GM18870 (cell line): ENCODE measurements around the gene FGF1.
"Not testable (repeated sequence)": the region's sequence is repeated elsewhere in the genome, so short reads cannot be mapped to it uniquely, and the experiment has no call there.

Experiments used
- ATAC-seq: cut with Tn5 transposase; IDR thresholded peaks from one replicate; pipeline ENCODE4 v1.9.1; 2021; ENCODE audit warnings: moderate library complexity; ENCODE audit not compliant: unreplicated experiment

Gene FGF1

DNA sequence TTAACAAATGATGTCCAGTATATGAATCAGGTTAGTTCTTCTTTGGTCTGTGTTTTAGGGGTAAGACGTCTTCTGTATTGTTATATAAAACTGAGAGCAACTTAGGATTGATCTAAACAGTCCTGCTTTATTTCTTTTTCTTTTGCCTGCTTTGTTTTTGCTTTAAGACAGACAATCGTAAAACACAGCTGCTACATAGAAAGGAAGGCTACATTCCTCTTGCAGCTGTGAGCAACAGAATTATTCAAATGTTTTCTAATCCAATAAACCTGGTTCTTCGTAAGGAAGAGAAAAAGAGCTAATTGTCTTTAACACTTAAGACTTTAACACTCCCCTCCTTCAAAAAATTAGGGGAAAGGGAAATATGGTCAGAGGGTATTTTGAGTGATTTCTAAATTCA, 14.6 kb downstream of the FGF1 start:
- ATAC-seq = no peak

DNA sequence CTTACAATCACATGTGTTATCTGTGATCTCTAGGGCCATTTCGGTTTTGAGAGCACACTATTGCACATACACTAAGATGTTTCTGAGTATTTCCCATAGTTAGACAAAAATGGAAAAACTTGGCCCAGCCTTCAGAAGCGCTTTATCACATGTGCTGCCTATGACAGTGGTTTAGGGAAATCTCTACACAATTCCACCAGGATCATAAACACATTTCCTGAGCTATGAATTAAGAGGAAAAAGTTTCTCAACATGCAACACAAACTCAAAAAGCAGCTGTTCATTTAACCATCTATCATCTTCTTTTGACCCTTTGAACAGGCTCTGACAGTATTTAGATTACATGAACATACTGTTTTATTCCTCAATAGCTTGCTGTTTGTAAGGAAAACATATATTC, 15.1 kb downstream of the FGF1 start:
- no peak for ATAC-seq

DNA sequence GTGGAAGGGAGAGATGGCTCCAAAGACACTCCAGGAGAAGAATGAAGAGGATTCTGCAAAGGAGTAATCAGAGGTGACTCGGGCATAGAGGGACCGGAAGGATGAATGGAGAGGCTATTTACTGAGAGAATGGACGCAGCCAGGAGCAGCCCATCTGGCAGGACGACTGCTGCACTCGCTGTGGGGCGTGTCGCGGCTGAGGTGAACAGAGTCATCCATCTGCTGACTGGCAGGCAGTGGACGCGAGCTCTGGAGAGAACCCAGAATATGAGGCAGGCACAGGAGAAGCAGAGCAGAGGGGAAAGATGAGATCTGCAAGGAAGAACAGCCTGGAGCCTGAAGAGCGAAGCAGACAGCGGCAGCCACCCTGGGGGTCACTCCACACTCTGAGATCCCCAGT, 16.4 kb downstream of the FGF1 start:
- no peak for ATAC-seq

DNA sequence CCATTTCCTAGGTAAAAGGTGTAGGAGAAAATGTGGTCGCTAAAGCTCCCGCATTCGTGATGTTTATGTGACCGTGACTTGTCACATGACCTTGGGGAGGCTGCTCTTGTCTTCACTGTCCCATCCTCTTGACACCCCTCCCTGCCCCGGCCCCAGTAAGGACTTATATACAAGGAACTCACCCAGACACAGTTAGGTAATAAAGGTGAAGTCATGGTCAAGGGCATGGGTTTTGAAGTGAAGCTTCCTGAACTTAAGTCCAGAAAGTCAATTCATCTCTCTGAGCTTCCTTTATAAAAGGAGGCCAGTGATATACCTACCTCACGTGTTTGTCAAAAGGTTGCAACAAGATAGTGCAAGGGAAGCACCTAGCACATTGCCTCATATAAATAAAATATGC, 17.6 kb downstream of the FGF1 start:
- ATAC-seq = no peak

DNA sequence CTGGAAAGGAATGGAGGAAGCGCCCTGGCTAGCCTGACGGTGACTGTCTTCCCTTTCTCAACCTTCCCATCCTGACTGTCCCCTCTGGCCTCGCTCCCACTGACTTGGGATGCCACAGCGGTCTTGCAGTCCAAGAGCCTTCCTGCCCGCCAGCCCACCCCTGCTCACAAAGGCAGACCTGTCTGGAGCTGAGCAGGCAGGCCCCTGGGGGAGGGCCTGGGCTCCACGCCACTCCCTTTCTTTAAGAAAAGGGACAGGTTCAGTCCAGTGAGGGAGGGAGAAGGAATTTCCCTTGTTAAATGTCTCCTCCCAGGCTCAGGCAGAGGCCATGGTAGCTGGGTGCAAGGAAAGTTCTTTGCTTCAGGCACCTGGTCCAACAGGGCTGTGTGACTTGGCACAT, 18.1 kb downstream of the FGF1 start:
- no peak for ATAC-seq

DNA sequence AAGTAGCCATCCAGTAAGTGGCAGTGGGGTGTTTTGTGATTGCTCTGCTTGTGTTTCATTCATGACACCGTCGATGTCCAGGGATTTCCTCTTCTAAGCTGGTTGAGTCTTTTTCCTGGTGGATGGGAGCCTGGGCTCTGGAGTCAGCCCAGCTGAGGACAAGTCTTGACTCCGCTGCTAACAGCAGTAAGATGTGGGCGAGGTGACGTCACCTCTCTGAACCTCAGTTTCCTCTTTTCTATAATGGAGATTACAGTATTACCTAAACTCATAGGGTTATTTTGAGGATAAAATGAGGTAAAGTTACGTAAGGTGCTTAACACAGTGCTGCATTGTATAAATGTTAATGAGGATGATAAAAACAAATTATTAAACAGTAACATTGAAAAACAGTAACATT, 21.3 kb downstream of the FGF1 start:
- ATAC-seq = no peak

DNA sequence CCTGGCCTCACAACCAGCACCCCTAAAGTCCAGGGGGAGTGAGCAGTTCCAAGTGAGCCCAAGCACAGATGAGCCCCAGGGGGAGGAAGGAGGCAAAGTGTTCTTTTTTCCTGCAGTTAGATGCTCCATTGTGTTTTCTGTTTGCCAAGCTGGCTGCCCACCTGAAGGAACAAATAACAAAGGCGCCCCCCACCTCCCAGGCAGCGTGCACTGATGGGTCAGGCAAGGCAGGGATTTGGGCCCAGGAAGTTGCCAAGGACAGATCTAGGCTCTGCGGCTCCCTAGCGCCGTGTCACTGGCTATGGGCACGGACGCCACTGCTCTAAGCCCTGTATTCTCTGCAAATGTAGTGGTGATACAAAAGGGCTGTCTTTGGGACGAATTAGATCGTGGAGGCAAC, 21.8 kb downstream of the FGF1 start:
- ATAC-seq = no peak

DNA sequence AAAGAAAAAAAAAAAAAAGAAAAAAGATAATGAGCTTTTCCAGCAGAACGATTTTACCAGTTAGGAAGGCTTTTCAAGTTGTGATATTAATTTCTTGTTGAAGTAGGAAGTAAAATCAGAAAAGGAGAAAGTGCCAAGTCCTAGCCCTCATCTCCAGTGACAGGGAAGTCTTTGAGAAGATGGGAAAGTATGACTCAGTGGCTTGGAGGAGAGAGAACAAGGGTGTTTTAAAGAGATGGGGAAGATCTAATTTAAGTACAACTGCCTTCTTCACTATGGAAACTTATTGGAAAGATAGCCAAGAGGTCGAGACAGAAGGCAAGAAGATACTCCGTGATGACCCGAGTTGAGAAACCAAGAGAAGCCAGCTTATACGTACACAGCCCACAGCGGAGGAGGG, 22.6 kb downstream of the FGF1 start:
- no peak for ATAC-seq

DNA sequence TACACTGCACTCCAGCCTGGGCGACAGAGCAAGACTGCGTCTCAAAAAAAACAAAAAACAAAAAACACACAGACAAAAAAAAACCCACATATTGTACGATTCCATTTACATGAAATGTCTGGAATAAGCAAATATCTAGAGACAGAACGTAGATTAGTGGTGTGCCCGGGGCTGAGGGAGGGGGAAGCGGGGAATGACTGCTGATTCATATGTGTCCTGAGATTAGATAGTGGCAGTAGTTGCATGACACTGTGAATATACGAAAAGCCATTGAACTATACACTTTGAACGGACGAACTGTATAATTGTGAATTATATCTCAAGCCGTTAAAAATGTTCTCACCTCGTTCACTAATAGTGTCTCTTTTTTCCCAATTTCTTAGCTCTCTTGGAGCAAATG, 23.9 kb downstream of the FGF1 start:
- no peak for ATAC-seq

DNA sequence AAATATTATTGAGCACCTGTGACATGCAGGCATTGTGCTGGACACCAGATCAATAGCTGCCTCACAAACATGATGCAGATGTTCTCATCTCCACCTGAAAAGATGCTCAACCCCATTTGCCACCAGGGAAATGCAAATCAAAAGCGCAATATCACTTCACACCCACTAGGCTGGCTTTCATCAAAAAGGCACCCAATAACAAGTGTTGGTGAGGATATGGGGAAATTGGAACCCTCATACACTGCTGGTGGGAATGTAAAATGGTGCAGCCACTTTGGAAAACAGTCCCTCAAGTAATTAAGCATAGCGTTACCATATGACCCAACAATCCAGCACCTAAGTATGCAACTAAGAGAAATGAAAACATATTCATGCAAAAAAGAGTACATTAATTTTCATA, 24.7 kb downstream of the FGF1 start:
- no peak for ATAC-seq

DNA sequence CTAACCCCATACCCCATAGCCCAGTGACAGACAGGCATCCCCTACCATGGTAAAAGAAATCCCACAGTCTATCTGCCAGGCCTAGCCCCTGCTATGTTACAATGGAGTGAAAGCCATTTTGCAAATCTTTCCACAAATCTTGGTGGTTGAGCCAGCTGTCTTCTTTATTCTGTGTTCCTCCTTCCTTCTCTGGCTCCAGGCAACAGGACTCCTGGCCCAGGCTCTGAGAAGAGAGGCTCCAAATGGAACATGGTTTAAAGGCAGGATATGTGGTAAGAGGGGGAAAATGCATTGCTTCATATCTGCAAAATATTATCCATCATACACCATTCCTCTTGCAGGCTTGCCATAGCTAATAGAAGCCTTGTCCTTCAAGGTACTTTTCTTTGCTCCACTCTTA, 25.2 kb downstream of the FGF1 start:
- no peak for ATAC-seq

DNA sequence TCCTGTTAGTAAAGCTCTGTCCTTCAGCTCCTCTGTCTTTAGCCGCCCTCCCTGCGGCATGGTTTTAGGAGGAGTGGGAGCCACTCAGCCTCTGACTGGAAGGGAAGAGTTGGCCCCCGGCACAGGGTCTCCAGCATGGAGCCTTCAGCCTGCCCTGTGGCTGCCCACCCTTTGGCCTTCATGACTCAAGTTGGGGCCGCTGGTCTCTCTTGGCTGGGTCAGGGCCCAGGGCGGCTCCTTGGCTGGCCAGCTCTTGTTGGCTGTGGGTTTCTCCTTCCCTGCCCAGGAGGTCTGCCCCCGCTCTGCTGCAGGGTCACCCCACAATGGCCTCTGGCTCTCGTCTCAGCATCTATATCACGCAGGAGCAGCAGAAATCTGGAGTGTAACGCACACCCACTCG, 25.7 kb downstream of the FGF1 start:
- ATAC-seq = no peak

DNA sequence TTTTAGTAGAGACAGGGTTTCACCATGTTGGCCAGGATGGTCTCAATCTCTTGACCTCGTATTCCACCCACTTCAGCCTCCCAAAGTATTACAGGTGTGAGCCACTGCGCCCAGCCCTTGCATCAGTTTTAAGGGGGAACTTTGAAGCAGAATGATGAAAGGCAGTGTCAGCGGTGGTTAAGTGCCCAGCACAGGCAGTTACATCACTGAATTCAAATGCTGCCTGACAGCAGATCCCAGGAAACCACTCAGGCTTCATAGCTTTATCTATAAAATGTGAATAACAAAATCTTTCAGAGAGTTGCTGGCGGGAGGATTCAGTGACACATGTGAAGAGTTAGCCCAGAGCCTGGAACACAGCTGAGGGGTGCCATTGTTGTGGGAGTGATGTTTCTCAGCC, 26.5 kb downstream of the FGF1 start:
- ATAC-seq = no peak

DNA sequence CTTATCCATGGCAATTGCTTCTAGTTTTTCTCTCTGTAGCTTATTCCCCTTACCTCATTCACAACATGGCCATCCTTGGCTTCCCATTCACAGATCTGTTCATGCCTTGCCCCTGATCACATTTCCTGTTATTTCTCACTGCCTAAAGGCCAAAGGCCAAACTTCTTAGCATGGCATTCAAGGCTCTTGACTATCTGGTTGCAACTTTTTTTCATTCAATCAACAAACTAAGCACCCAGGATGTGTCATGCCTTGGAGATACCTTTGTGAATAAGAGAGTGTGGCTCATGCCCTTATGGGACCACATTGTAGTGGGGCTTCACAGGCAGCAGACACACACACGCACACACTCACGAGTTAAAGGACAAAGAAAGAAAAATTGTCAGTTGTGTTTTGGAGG, 27.6 kb downstream of the FGF1 start:
- ATAC-seq = no peak

DNA sequence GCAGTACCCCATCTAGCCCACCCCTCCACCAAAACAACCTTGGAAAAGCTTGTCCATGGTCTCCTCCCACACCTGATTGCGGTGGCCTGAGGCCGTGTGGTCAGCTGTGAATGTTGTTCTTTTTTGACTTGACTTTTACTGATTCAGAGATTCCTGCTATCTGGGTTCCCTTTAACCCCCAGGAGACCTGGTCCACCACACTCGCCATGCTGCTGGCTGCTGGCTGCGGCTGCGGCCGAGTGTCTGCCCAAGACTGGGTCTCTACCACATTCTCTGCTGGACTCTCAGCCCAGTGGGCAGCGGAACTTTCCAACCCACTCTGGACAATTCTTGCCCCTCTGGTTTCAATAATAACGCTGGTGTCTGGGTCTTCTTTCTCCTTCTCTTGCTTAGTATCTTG, 28.4 kb downstream of the FGF1 start:
- ATAC-seq = no peak

DNA sequence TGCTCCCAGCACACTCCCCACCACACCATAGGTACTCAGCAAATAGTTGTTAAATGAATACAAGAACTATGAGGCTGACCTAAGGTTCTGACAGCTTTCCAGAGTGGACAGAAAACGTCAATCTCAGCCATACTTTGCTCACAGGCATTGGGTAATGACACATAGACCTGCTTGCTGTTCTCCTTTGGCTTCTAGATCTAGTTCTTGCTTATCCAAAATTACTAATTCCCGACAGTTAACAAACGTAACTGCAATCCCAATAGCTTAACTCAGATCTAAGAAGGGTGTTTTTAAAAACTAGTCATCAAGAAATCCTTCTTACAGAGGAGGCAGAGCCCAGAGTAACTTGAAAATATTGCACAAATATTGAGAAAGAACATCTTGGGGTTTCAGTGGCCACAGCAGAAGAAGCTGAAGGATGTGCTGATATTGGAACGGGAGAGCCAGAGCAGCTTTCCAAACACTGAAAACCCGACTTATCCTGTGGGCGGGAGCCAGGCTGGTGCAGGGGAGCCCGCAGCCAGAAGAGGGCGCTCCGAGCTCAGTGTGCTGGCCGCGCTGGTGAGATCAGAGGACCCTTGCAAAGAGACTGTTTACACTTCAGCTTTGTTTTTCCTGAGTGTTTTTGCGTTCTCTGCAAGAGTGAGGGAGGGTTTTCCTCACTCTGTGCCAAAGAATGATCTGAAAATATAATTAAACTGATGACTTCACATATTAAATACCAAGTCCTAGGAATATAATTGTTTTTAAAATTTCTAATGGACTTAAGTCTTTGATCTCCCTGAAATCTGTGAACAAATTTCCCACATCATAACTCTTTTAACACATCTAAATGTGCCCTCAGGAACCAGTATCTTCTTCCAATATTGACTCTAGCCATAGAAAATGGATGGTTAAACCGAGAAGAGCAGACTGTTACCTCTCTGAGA, 30.3 kb downstream of the FGF1 start:
- ATAC-seq = no peak

DNA sequence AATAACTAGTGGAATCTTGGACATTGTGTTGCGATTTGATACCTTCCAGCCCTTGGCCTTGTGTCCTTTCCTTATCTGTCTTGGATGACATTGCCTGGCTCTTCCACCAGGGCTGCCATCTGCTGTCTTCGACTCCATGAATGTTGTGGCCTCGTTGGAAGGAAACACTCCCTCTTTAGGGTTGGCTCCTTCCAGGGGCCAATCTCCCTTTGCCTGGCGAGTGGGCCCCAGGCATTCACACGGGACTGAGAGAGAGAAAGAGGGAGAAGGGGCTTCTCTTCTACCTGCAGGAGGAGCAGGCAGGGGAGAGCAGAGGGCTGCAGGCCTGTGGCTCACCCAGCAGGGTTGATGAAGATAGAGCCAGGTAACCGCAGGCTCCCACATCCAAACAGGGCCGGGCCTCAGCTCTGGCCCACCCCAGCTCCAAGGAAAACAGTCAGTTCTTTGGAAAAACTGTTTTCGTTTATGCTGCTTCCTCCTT, 31.3 kb downstream of the FGF1 start:
- ATAC-seq = no peak

DNA sequence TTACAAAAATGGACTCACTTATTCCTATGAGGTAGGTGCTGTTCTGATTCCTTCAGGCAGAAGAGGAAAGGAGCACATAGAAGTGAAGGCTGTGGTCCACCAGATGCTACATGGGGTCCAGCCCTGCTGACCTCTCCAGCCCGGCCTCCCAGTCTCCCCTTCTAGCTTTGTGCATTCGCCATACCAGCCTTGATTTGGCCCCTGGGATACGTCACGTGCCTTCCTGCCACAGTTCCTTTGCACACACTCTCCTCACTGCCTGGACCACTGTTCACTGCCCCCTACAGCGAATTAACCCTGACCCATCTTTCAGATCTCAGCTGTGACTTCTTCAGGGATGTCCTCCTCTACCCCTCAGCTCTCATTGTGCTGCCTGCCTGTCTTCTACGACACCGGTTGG, 32.6 kb downstream of the FGF1 start:
- no peak for ATAC-seq

DNA sequence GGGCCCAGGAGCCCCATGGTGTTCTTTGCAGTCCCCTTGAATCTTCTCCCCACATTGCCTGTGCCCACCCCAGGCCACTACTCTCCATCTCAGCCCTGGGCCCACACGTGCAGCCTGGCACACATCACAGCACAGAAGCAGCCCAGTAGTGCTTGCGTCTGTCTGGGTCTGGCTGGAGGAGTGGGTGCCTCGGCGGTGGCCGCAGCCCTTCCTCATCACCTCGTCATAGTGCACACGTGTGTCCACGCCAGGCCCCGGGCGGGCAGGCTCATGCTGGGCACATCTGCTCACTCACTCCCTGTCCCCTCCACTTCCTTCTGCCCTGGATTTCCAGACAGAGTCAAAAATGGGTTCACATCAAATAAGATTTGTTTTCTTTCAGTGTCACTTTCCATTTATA, 33.3 kb downstream of the FGF1 start:
- ATAC-seq = no peak

DNA sequence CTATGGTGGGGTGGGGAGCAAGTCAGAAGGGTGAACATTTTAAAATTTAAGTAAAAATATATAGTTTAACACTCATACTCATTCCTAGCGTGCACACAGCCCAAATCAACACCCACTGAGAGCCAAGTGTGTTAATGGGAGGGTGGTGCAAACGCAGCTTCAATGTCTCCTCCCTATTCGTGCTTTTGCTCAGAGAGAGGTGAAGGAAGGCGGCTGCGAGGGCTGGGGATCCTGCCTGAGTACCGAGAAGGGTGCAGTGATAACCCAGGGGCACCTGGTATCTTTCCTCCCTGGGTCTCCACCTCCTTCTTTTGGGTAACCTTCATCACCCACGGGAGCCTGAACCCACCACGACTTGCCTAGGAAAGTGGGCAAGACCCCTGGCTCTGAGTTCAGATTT, 35.0 kb downstream of the FGF1 start:
- no peak for ATAC-seq

DNA sequence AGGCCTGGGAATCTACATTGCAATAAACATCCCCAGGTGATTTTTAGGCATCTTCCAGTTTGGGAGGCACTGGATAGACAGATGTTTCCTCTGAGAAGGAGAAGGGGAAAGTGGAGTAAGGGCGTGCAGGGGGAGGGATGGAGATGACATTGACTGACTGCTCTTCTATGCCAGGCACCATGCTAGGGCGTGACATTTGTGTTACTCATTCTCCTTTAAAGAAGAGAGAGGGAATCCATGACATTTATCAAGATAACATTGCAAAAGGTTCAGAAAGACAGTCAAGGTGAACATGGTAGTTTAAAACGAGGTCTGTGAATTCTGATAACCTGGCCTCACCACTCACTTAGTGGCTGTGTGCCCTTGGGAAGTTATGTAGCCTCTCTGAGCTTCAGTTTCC, 35.8 kb downstream of the FGF1 start:
- ATAC-seq = no peak

DNA sequence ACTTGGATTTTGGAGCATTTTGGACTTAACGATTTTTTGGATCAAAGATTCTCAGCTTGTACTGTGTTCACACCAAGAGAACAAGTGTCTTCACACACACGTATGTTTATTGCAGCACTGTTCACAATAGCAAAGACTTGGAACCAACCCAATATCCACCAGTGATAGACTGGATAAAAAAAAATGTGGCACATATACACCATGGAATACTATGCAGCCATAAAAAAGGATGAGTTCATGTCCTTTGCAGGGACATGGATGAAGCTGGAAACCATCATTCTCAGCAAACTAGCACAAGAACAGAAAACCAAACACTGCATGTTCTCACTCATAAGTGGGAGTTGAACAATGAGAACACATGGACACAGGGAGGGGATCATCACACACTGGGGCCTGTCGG, 37.8 kb downstream of the FGF1 start:
- ATAC-seq = not testable (repeated sequence)

DNA sequence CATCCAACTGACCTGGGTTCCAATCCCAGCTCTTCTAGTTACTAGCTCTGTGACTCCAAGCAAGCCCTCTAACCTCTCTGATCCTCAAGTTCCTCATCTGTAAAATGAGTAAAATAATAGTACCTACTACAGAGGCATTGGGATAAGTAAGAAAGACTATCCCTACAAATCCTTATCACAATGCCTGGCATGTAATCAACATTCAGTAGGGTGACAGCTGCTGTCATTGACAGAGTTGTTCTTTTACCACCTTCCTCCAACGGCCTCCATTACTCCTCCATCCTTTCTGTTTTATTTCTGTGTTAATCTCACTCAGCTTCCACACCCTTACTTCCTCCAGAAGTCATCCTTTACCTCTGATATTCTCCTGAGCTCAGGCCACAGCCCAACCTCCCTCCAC, 40.4 kb downstream of the FGF1 start:
- ATAC-seq = no peak
